ENCODE measurements around the gene KLK13.

KLK13 gene

GRCh38 chr19:51007488-51007887, 57.4 kb downstream of the KLK13 start:
- Histone ChIP-seq H3K27ac (ENCODE audit: poor library complexity, severe bottlenecking) (no peak overlapping the region), H3K36me3 (ENCODE audit: low read depth) (no peaks in the 10 kb centered on the region), H3K27me3 (ENCODE audit: insufficient read depth, poor library complexity, severe bottlenecking) (no peaks in the 10 kb centered on the region), H3K9me3 (ENCODE audit: severe bottlenecking) (no peaks in the 10 kb centered on the region), H3K4me3 (ENCODE audit: severe bottlenecking) (no peak overlapping the region), H3K4me1 (ENCODE audit: insufficient read depth, poor library complexity, severe bottlenecking) (peaks cover 17% of the 10 kb centered on the region)
- no peak for TF ChIP-seq CTCF (IDR thresholded peaks at IDR 0.05; ENCODE audit: poor library complexity, severe bottlenecking)
- DNase-seq (ENCODE audit: low spot score) (no peak), ATAC-seq (ENCODE audit: low read depth) (no peak)

- peaks cover 20% of the 10 kb centered on the region for H3K4me1 ChIP-seq (ENCODE audit: insufficient read depth, poor library complexity, severe bottlenecking)
- H3K36me3 ChIP-seq (ENCODE audit: low read depth), result no peaks in the 10 kb centered on the region
- no peaks in the 10 kb centered on the region for H3K9me3 ChIP-seq (ENCODE audit: severe bottlenecking)
- H3K27me3 ChIP-seq (ENCODE audit: insufficient read depth, poor library complexity, severe bottlenecking), result no peaks in the 10 kb centered on the region
- no peak for TF ChIP-seq CTCF (IDR thresholded peaks at IDR 0.05; ENCODE audit: poor library complexity, severe bottlenecking)
- DNase-seq (ENCODE audit: low spot score) (no peak), ATAC-seq (ENCODE audit: low read depth) (no peak)
- no peak overlapping the region for H3K27ac ChIP-seq (ENCODE audit: poor library complexity, severe bottlenecking)
- H3K4me3 ChIP-seq (ENCODE audit: severe bottlenecking), result no peak overlapping the region
Observed at GRCh38 chr19:51006406-51006805, 58.5 kb downstream of the KLK13 start.
